ENCODE data around the gene AASS. TPM values are rescaled to one million over a fixed set of nuclear protein-coding genes. Genes with fewer than 3 reads are reported as not detected.

The AASS gene
- total and polyA plus RNA-seq, 5 donors, result 9.1 to 22.2 (median 12.8) TPM

- intact Hi-C loops (cut with DNase I), result no loop called here
- no peak overlapping the region for H3K4me3 ChIP-seq (ENCODE audit: low read length)
- H3K9me3 ChIP-seq (ENCODE audit: control insufficient read depth, low read length), result no peaks in the 10 kb centered on the region
- no peaks in the 10 kb centered on the region for H3K4me1 ChIP-seq (ENCODE audit: control insufficient read depth, insufficient read depth, low read length)
- WGBS, result 90% methylated on average over 3 of the region's 3 CpGs
- H3K27me3 ChIP-seq (ENCODE audit: control insufficient read depth, insufficient read depth), result no peaks in the 10 kb centered on the region
- H3K27ac ChIP-seq (ENCODE audit: low read length), result no peak overlapping the region
- DNase-seq (no peak), ATAC-seq (no peak)
Measured at GRCh38 chr7:122040147-122040546, 103.9 kb downstream of the AASS start.

DNA sequence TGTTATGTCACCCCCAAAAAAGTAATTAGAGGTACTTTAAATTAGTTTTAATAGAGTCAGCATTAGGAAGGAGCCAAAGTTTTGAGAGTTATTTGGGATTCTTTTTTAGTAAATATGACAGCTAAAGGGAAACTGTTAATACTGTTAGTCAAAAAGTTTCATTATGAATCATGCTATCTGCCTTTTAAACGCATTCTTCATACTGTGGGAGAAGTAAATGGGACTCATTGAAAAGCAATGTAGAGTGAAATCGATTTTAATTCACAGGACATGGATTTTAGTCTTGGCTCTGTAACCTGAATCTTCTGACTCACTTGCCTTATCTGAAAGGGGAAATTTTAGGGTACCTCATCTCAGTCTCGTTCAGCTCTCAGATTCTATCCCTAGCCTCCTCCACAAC lies 105.1 kb downstream of the AASS start:
- H3K27ac ChIP-seq (ENCODE audit: low read length), result no peak overlapping the region
- no peaks in the 10 kb centered on the region for H3K9me3 ChIP-seq (ENCODE audit: control insufficient read depth, low read length)

DNA sequence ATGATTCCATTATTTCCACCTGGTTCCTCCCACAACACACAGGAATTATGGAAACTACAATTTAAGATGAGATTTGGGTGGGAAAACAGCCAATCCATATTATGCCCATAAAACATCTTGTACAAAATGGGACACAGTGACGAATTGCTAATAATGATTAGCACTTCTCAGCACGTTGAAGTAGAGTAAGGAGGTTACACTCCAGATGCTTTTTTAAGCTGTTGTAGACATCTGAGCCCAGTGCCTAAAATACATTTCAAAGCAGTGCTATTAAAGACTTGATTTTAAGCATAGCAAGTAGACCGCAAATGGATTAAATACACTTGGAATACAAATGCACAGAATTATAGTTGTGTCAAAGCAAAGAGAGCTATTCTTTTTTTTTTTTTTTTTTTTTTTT lies 105.9 kb downstream of the AASS start:
- DNase-seq (no peak), ATAC-seq (no peak)
- no peaks in the 10 kb centered on the region for H3K4me1 ChIP-seq (ENCODE audit: control insufficient read depth, insufficient read depth, low read length)
- no peaks in the 10 kb centered on the region for H3K27me3 ChIP-seq (ENCODE audit: control insufficient read depth, insufficient read depth)
- intact Hi-C loops (cut with DNase I), result no loop called here
- no peak overlapping the region for H3K4me3 ChIP-seq (ENCODE audit: low read length)
- no peak overlapping the region for H3K27ac ChIP-seq (ENCODE audit: low read length)
- 77% methylated on average over 3 of the region's 3 CpGs for WGBS
- H3K9me3 ChIP-seq (ENCODE audit: control insufficient read depth, low read length), result no peaks in the 10 kb centered on the region

More for the DNA sequence above, 105.1 kb downstream of the AASS start:
- Histone ChIP-seq H3K27me3 (ENCODE audit: control insufficient read depth, insufficient read depth) (no peaks in the 10 kb centered on the region), H3K4me1 (ENCODE audit: control insufficient read depth, insufficient read depth, low read length) (no peaks in the 10 kb centered on the region), H3K4me3 (ENCODE audit: low read length) (no peak overlapping the region)
- no peak for DNase-seq
- ATAC-seq, result no peak
- intact Hi-C loops (cut with DNase I), result no loop called here
- WGBS, result 80% methylated on average over 3 of the region's 3 CpGs

GRCh38 chr7:122035876-122036275 lies 108.2 kb downstream of the AASS start:
- 88% methylated on average over 1 of the region's 1 CpG for WGBS
- H3K27me3 ChIP-seq (ENCODE audit: control insufficient read depth, insufficient read depth), result no peaks in the 10 kb centered on the region
- intact Hi-C loops (cut with DNase I), result no loop called here
- no peak overlapping the region for H3K4me3 ChIP-seq (ENCODE audit: low read length)
- no peak for DNase-seq
- no peak for ATAC-seq
- no peaks in the 10 kb centered on the region for H3K4me1 ChIP-seq (ENCODE audit: control insufficient read depth, insufficient read depth, low read length)
- H3K9me3 ChIP-seq (ENCODE audit: control insufficient read depth, low read length), result no peaks in the 10 kb centered on the region
- H3K27ac ChIP-seq (ENCODE audit: low read length), result no peak overlapping the region

DNA sequence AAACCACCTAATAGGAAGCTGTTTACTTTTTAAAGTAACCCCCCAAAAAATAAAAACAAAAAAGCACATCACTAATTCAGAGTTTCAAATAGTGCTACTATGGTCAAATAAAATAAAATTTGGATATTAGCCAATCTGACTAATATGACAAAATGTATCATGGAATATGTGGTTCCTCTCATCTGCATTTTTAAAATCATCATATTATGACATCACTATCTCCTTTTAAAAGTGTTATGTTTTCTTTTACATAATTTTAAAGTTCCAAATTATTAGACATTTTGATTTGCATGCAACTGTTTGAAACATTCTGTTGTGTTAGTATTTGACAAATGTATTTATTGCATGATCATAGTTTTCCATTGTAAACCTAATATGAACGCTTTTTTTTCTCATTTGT lies 110.4 kb downstream of the AASS start:
- Histone ChIP-seq H3K9me3 (ENCODE audit: control insufficient read depth, low read length) (no peaks in the 10 kb centered on the region), H3K27me3 (ENCODE audit: control insufficient read depth, insufficient read depth) (no peaks in the 10 kb centered on the region), H3K4me1 (ENCODE audit: control insufficient read depth, insufficient read depth, low read length) (no peaks in the 10 kb centered on the region), H3K4me3 (ENCODE audit: low read length) (no peak overlapping the region), H3K27ac (ENCODE audit: low read length) (no peak overlapping the region)
- intact Hi-C loops (cut with DNase I), result no loop called here
- ATAC-seq (no peak), DNase-seq (no peak)
- 81% methylated on average over 1 of the region's 1 CpG for WGBS

DNA sequence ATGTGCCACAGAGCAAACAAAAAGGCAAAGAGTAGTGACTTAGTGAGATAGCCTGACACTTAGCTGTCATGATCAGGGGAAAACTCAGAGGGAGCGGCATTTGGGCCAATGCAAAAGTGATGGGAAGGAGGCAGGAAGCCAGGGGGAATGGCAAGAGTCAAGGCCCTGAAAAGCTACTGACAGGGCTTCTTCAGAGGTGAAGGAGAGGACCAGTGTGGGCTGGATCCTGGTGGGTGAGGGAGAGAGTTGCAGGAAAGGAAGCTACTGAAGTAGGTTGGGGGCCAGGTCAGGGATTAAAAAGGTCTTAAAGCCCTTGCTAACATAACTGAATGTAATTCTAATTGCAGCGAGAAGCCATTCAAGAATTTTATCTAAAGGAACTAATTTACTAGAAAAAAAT lies 117.0 kb downstream of the AASS start:
- H3K27ac ChIP-seq (ENCODE audit: low read length), result no peak overlapping the region
- WGBS, result 83% methylated on average over 2 of the region's 2 CpGs
- no peaks in the 10 kb centered on the region for H3K27me3 ChIP-seq (ENCODE audit: control insufficient read depth, insufficient read depth)
- no peaks in the 10 kb centered on the region for H3K9me3 ChIP-seq (ENCODE audit: control insufficient read depth, low read length)
- intact Hi-C loops (cut with DNase I), result no loop called here
- DNase-seq (no peak), ATAC-seq (no peak)
- no peaks in the 10 kb centered on the region for H3K4me1 ChIP-seq (ENCODE audit: control insufficient read depth, insufficient read depth, low read length)
- H3K4me3 ChIP-seq (ENCODE audit: low read length), result no peak overlapping the region

Other genes starting within 250 kb of the AASS start
- not detected for gene FEZF1, start 160.5 kb upstream of the AASS start, total RNA-seq
- gene FEZF1, start 160.5 kb upstream of the AASS start, polyA plus RNA-seq, result not detected